ENCODE results near the gene MYBPC1. TPM values are rescaled to one million over a fixed set of nuclear protein-coding genes. Genes with fewer than 3 reads are reported as not detected.

Gene MYBPC1
- total and polyA plus RNA-seq, 9 of the 15 experiments (the other 6 are each of a cell fraction or from before 2014, with no cell fraction given) = not detected

GRCh38 chr12:101697197-101697929 is 102.6 kb downstream of the MYBPC1 start, which contains the start of gene CHPT1 (continued):
- TF ChIP-seq GMEB1 (CRISPR knock-in tag; IDR thresholded peaks at IDR 0.05) = peak; percentile 45; the same call in 1 of the 2 replicates
- TF ChIP-seq NELFE (IDR thresholded peaks at IDR 0.05; ENCODE audit: insufficient read depth, insufficient read length) = no peak
- peak; percentile 42; the same call in 1 of the 2 replicates for TF ChIP-seq JUND (IDR thresholded peaks at IDR 0.05; ENCODE audit: borderline replicate concordance, low read depth, low read length)
- no peak; the same call in 2 of the 3 replicates for TF ChIP-seq JUND (tag; IDR thresholded peaks at IDR 0.05; ENCODE audit: borderline replicate concordance, low read depth, low read length)
- no peak for TF ChIP-seq HMGXB4 (CRISPR knock-in tag; IDR thresholded peaks at IDR 0.05)
- peak; percentile 63; the same call in 1 of the 2 replicates for TF ChIP-seq KDM2B (CRISPR knock-in tag; IDR thresholded peaks at IDR 0.05)
- TF ChIP-seq ZNF589 (CRISPR knock-in tag; IDR thresholded peaks at IDR 0.05; ENCODE audit: low read depth) = no peak
- TF ChIP-seq SIN3B (IDR thresholded peaks at IDR 0.05; ENCODE audit: low read depth) = peak; percentile 56; the same call in 1 of the 2 replicates
- no peak for TF ChIP-seq SRSF9 (IDR thresholded peaks at IDR 0.05; ENCODE audit: borderline replicate concordance, low read depth, low read length)
- TF ChIP-seq ZKSCAN1 (IDR thresholded peaks at IDR 0.05; ENCODE audit: low read depth, low read length) = no peak
- 0 out of 2 replicates have a peak, but pooled peaks have one; percentile 21 for TF ChIP-seq MYC (IDR thresholded peaks at IDR 0.05; ENCODE audit: low read depth, low read length)
- peak; percentile 76; the same call in 1 of the 2 replicates for TF ChIP-seq MYC (CRISPR knock-in tag; IDR thresholded peaks at IDR 0.05; ENCODE audit: borderline replicate concordance, low read depth)
- TF ChIP-seq PCBP2 (IDR thresholded peaks at IDR 0.05; ENCODE audit: low read depth, low read length, poor library complexity, severe bottlenecking) = no peak
- no peak for TF ChIP-seq ESRRB (CRISPR knock-in tag; IDR thresholded peaks at IDR 0.05; ENCODE audit: borderline replicate concordance)
- TF ChIP-seq FOXM1 (IDR thresholded peaks at IDR 0.05; ENCODE audit: low read depth) = no peak
- TF ChIP-seq FOXM1 (CRISPR knock-in tag; IDR thresholded peaks at IDR 0.05; ENCODE audit: low read depth) = no peak; the same call in 1 of the 2 replicates
- no peak; the same call in 1 of the 2 replicates for TF ChIP-seq GATAD2A (IDR thresholded peaks at IDR 0.05)
- peak; percentile 67 for TF ChIP-seq TAF1 (IDR thresholded peaks at IDR 0.05; ENCODE audit: control insufficient read depth, extremely low read depth, insufficient read depth, low read length, severe bottlenecking)
- no peak for TF ChIP-seq CAMTA2 (CRISPR knock-in tag; conservative IDR thresholded peaks at IDR 0.05)
- TF ChIP-seq MBD1 (CRISPR knock-in tag; IDR thresholded peaks at IDR 0.05) = no peak
- TF ChIP-seq SP1 (CRISPR knock-in tag; IDR thresholded peaks at IDR 0.05) = peak; percentile 66; the same call in 1 of the 2 replicates
- no peak for TF ChIP-seq ZNF197 (CRISPR knock-in tag; IDR thresholded peaks at IDR 0.05; ENCODE audit: low read depth)

Data from K562 (cell line).